Measurements from ENCODE around the gene TIFAB.

GRCh38 chr5:135487839-135488514 is 35.8 kb upstream of the TIFAB start:
- TF ChIP-seq POLR2A (IDR thresholded peaks at IDR 0.05; ENCODE audit: low read length) (no peak), NFE2L2 (conservative IDR thresholded peaks at IDR 0.05; ENCODE audit: low read length) (no peak), CHD2 (IDR thresholded peaks at IDR 0.05; ENCODE audit: low read length, partially characterized antibody) (no peak), BHLHE40 (IDR thresholded peaks at IDR 0.05; ENCODE audit: low read depth, low read length) (no peak), CTCF (IDR thresholded peaks at IDR 0.05) (no peak), REST (IDR thresholded peaks at IDR 0.05) (no peak), MAFK (IDR thresholded peaks at IDR 0.05; ENCODE audit: partially characterized antibody) (no peak), EP300 (IDR thresholded peaks at IDR 0.05) (no peak), ELK1 (IDR thresholded peaks at IDR 0.05; ENCODE audit: low read depth, low read length) (no peak), KDM1A (IDR thresholded peaks at IDR 0.05; ENCODE audit: low read depth) (no peak), RAD21 (conservative IDR thresholded peaks at IDR 0.05 in 1 of 2, IDR thresholded peaks at IDR 0.05 in 1 of 2) (no peak), RFX5 (IDR thresholded peaks at IDR 0.05) (no peak)
